ENCODE data around the gene SORCS1. TPM values are rescaled to one million over a fixed set of nuclear protein-coding genes. Genes with fewer than 3 reads are reported as not detected.

SORCS1 gene
- polyA plus RNA-seq, 1 of the 3 experiments (the other 2 are of a cell fraction), result 0.66 TPM

DNA sequence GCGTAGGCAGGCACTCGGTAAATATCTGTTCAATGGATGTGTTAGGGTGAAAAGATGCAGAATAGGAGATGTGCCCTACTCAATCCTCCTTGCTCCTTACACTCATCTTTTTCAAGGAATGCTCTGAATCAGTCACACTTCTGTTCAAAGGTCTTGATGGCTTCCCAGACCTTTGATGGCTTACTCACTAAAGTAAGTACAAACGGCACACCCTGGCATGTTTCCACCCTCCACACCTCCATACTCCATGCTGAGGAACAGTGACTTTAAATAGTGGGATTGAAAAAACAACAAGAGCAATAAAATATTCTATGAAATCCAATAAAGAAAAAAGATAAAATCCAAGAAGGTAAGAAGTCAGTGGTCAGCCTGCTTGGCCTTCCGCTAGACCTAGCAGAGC, 569.2 kb downstream of the SORCS1 start:
- ChIA-PET CTCF (interaction anchor here (1.0 kb wide), 2 partner anchors 10 to 24 kb away, joined by 3 read pairs; no protein-coding TSS in a partner anchor), POLR2A (no interaction called here)
- Histone ChIP-seq H3K36me3 (replicated peaks in 1 of 2; ENCODE audit: control insufficient read depth in 1 of 2, insufficient read depth in 2 of 2, low read length in 1 of 2) (no peaks in the 10 kb centered on the region), H3K4me3 (ENCODE audit: low read depth in 2 of 2, low read length in 1 of 2) (no peak overlapping the region), H3K27ac (ENCODE audit: low read depth in 2 of 2, low read length in 1 of 2) (no peak overlapping the region), H2AFZ (ENCODE audit: low read depth) (no peak overlapping the region), H3K79me2 (ENCODE audit: insufficient read depth) (no peaks in the 10 kb centered on the region), H3K9me3 (no peaks in the 10 kb centered on the region), H3F3A (replicated peaks; ENCODE audit: insufficient read depth) (no peaks in the 10 kb centered on the region), H3K9ac (no peak overlapping the region), H3K4me1 (ENCODE audit: control insufficient read depth in 1 of 2, insufficient read depth in 2 of 2, low read depth in 1 of 2, low read length in 1 of 2) (peaks cover 0 to 2% of the 10 kb centered on the region in 2 experiments; a peak in 1 of 4 replicates), H3K9me2 (no peaks in the 10 kb centered on the region), H3K27me3 (ENCODE audit: insufficient read depth) (no peaks in the 10 kb centered on the region), H4K20me1 (ENCODE audit: insufficient read depth) (no peaks in the 10 kb centered on the region), H3K4me2 (no peak overlapping the region)
- 52% methylated on average over 4 of the region's 4 CpGs for WGBS (ENCODE audit: low lambda C conversion rate)
- DNase-seq, result no peak
- TF ChIP-seq JUND (IDR thresholded peaks at IDR 0.05), result no peak

DNA sequence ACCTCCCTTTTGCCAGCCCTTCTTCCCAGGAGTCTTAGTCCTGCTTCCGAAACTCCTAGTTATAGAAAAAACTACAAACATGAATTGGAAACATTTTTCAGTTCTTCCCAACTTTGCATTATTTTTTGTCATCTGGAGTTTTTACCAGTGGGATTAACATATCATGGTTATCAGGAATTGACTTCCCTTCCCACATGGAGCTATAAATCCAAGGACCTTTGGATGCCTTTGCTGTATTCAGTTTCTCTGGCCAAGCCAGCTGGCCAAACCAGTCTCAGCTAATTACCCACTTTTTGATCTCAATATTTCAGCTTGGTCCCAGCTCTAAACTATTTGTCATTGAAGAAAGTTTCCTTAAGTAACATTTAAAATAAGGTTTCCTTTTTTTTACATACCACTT, 570.6 kb downstream of the SORCS1 start:
- no peak overlapping the region for H3K4me3 ChIP-seq (ENCODE audit: low read depth in 2 of 2, low read length in 1 of 2)
- no peak overlapping the region for H2AFZ ChIP-seq (ENCODE audit: low read depth)
- no peaks in the 10 kb centered on the region for H3K79me2 ChIP-seq (ENCODE audit: insufficient read depth)
- no peaks in the 10 kb centered on the region for H3F3A ChIP-seq (replicated peaks; ENCODE audit: insufficient read depth)
- H3K9ac ChIP-seq, result no peak overlapping the region
- H3K9me2 ChIP-seq, result no peaks in the 10 kb centered on the region
- TF ChIP-seq, protein P1, sequence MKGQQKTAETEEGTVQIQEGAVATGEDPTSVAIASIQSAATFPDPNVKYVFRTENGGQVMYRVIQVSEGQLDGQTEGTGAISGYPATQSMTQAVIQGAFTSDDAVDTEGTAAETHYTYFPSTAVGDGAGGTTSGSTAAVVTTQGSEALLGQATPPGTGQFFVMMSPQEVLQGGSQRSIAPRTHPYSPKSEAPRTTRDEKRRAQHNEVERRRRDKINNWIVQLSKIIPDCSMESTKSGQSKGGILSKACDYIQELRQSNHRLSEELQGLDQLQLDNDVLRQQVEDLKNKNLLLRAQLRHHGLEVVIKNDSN (IDR thresholded peaks at IDR 0.05; ENCODE audit: borderline replicate concordance, low read depth), result no peak
- TF ChIP-seq GATA2 (CRISPR knock-in tag; IDR thresholded peaks at IDR 0.05), result no peak
- H3K36me3 ChIP-seq (replicated peaks in 1 of 2; ENCODE audit: control insufficient read depth in 1 of 2, insufficient read depth in 2 of 2, low read length in 1 of 2), result no peaks in the 10 kb centered on the region
- CTCF ChIA-PET, result interaction anchor here (1.5 kb wide), 1 partner anchor 16 kb away, joined by 4 read pairs; no protein-coding TSS in a partner anchor
- POLR2A ChIA-PET, result no interaction called here
- DNase-seq, result no peak
- 57% methylated on average over 1 of the region's 1 CpG for WGBS (ENCODE audit: low lambda C conversion rate)
- no peaks in the 10 kb centered on the region for H3K27me3 ChIP-seq (ENCODE audit: insufficient read depth)
- H3K4me2 ChIP-seq, result no peak overlapping the region
- H4K20me1 ChIP-seq (ENCODE audit: insufficient read depth), result no peaks in the 10 kb centered on the region
- H3K4me1 ChIP-seq (ENCODE audit: control insufficient read depth in 1 of 2, insufficient read depth in 2 of 2, low read depth in 1 of 2, low read length in 1 of 2), result peaks cover 0 to 2% of the 10 kb centered on the region in 2 experiments; a peak in 1 of 4 replicates
- H3K9me3 ChIP-seq, result no peaks in the 10 kb centered on the region
- no peak overlapping the region for H3K27ac ChIP-seq (ENCODE audit: low read depth in 2 of 2, low read length in 1 of 2)

DNA sequence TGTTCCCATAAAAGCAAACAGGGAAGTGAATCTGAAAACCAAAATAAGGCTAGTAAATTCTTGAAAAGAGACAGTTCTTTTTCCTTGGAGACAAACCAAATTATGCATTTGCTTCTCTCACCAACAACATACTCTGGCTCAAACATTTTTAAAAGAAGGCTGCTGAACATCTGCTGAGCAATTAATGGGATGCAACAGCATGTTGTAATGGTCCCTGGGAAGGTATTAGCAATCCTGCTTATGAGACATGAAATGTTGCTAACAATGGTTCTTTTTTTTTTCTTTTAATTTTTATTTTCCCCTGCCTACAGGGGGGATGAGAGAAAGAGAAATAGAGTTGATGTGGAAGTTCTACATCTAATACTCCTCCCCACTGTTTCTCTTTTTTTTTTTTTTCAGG, 572.1 kb downstream of the SORCS1 start:
- H3K4me2 ChIP-seq, result no peak overlapping the region
- TF ChIP-seq FOXM1 (IDR thresholded peaks at IDR 0.05; ENCODE audit: low read depth) (no peak), SIN3A (IDR thresholded peaks at IDR 0.05; ENCODE audit: borderline replicate concordance, low read depth, low read length) (no peak), FOSL2 (IDR thresholded peaks at IDR 0.05; ENCODE audit: borderline replicate concordance, low read depth) (no peak), RAD21 (IDR thresholded peaks at IDR 0.05; ENCODE audit: low read length) (no peak), CHD2 (IDR thresholded peaks at IDR 0.05; ENCODE audit: low read length, partially characterized antibody) (no peak), EZH2phosphoT487 (IDR thresholded peaks at IDR 0.05; ENCODE audit: borderline replicate concordance, low read depth) (no peak), RXRA (IDR thresholded peaks at IDR 0.05; ENCODE audit: borderline replicate concordance, low read depth) (no peak), MXI1 (IDR thresholded peaks at IDR 0.05; ENCODE audit: low read depth, low read length) (no peak)
- TF ChIP-seq, protein P2, sequence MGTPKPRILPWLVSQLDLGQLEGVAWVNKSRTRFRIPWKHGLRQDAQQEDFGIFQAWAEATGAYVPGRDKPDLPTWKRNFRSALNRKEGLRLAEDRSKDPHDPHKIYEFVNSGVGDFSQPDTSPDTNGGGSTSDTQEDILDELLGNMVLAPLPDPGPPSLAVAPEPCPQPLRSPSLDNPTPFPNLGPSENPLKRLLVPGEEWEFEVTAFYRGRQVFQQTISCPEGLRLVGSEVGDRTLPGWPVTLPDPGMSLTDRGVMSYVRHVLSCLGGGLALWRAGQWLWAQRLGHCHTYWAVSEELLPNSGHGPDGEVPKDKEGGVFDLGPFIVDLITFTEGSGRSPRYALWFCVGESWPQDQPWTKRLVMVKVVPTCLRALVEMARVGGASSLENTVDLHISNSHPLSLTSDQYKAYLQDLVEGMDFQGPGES (IDR thresholded peaks at IDR 0.05; ENCODE audit: low read depth, low read length), result no peak
- DNase-seq, result no peak
- no peaks in the 10 kb centered on the region for H3K27me3 ChIP-seq (ENCODE audit: insufficient read depth)
- no peaks in the 10 kb centered on the region for H3K9me3 ChIP-seq
- no peaks in the 10 kb centered on the region for H3F3A ChIP-seq (replicated peaks; ENCODE audit: insufficient read depth)
- POLR2A ChIA-PET, result no interaction called here
- H3K79me2 ChIP-seq (ENCODE audit: insufficient read depth), result no peaks in the 10 kb centered on the region
- H3K4me1 ChIP-seq (ENCODE audit: control insufficient read depth in 1 of 2, insufficient read depth in 2 of 2, low read depth in 1 of 2, low read length in 1 of 2), result peaks cover 0 to 7% of the 10 kb centered on the region in 2 experiments; a peak in 2 of 4 replicates
- H3K36me3 ChIP-seq (replicated peaks in 1 of 2; ENCODE audit: control insufficient read depth in 1 of 2, insufficient read depth in 2 of 2, low read length in 1 of 2), result no peaks in the 10 kb centered on the region
- no peak overlapping the region for H3K4me3 ChIP-seq (ENCODE audit: low read depth in 2 of 2, low read length in 1 of 2)
- CTCF ChIA-PET, result no interaction called here
- H4K20me1 ChIP-seq (ENCODE audit: insufficient read depth), result no peaks in the 10 kb centered on the region
- no peak overlapping the region for H2AFZ ChIP-seq (ENCODE audit: low read depth)
- no peak overlapping the region for H3K9ac ChIP-seq
- no peak overlapping the region for H3K27ac ChIP-seq (ENCODE audit: low read depth in 2 of 2, low read length in 1 of 2)
- H3K9me2 ChIP-seq, result no peaks in the 10 kb centered on the region
